DOHH2 (cell line): ENCODE results near the gene CBLL1.

Experiments used
- CTCF ChIP-seq: fragments of 200-600 bp; sonication (generic); IDR thresholded peaks from one replicate; pipeline ENCODE4 v1.5.1; 2014; ENCODE audit warnings: antibody characterized with exemption, mild to moderate bottlenecking, low read depth, low read length; ENCODE audit not compliant: poor library complexity, severe bottlenecking
- EZH2phosphoT487 ChIP-seq: fragments of 200-600 bp; sonication (generic); IDR thresholded peaks from 2 replicates; pipeline ENCODE4 v1.6.1; 2017; ENCODE audit warnings: borderline replicate concordance, mild to moderate bottlenecking, antibody characterized with exemption, low read length, moderate library complexity, mixed read lengths

GRCh38 chr7:107743567-107744344, at the start of gene CBLL1:
- TF ChIP-seq CTCF (peak; percentile 98), EZH2phosphoT487 (no peak)
